GM12878 (cell line): ENCODE results near the gene SNX12.

ENCODE experiments used
- CHD4 ChIP-seq: fragments of 200-600 bp; sonication (generic); IDR thresholded peaks from 2 replicates; pipeline ENCODE4 v1.6.1; 2016; ENCODE audit warnings: mild to moderate bottlenecking
- EP300 ChIP-seq, 2 experiments: fragments of 150-350 bp in 1 of 2; IDR thresholded peaks; 2 replicates each; pipeline ENCODE4 v1.6.1; 2011 to 2012; ENCODE audit warnings: low read depth in 2 of 2, low read length in 2 of 2, borderline replicate concordance in 1 of 2, improper control_type of control experiment in 1 of 2, inconsistent platforms in 1 of 2; ENCODE audit not compliant: control insufficient read depth in 1 of 2
- SP1 ChIP-seq: IDR thresholded peaks from one replicate; pipeline ENCODE4 v1.6.1; 2011; ENCODE audit warnings: low read depth, low read length
- TF ChIP-seq, protein P1 (sequence below): IDR thresholded peaks from 2 replicates; pipeline ENCODE4 v1.6.1; 2011; ENCODE audit warnings: low read depth, low read length, improper control_type of control experiment, borderline replicate concordance
- TF ChIP-seq, protein P2 (sequence below): IDR thresholded peaks from 2 replicates; pipeline ENCODE4 v1.6.1; 2011; ENCODE audit warnings: low read depth, mild to moderate bottlenecking, low read length, moderate library complexity, borderline replicate concordance; ENCODE audit errors: extremely low read depth

DNA sequence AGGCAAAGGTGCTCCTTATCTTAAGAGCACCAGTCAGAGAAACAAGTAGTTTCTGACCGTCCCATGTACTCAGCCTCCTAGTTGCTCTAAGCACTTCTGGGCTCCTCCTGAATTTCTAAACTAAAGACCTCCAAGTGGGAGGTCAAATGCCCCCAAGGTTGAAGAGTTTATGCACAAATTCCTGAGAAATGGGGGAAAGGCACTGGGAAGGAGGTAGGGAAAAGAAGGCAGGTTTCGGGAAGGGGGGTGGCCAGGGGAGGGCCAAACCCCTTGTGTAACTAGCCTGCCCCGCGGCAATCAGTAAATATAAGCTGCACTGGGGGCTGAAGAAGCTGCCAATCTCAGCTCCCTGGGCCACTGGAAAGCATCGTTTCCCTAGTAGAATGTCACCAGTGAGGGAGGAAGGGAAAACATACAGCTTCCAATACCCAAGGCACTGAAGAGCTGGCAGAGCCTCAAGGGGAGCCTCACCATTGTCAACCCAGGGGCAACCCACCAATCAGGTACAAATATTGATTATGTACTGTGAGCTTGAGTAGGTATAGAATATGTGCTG is 30.9 kb upstream of the SNX12 start:
- TF ChIP-seq SP1 (no peak), EP300 (IDR thresholded peaks at IDR 0.05; ENCODE audit: borderline replicate concordance in 1 of 2, control insufficient read depth in 1 of 2, low read depth in 2 of 2, low read length in 2 of 2) (no peak), CHD4 (no peak)
- TF ChIP-seq, protein P1, sequence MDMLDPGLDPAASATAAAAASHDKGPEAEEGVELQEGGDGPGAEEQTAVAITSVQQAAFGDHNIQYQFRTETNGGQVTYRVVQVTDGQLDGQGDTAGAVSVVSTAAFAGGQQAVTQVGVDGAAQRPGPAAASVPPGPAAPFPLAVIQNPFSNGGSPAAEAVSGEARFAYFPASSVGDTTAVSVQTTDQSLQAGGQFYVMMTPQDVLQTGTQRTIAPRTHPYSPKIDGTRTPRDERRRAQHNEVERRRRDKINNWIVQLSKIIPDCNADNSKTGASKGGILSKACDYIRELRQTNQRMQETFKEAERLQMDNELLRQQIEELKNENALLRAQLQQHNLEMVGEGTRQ, result no peak
- TF ChIP-seq, protein P2, sequence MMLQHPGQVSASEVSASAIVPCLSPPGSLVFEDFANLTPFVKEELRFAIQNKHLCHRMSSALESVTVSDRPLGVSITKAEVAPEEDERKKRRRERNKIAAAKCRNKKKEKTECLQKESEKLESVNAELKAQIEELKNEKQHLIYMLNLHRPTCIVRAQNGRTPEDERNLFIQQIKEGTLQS, result no peak
